ENCODE data around the gene F11.

F11 gene

GRCh38 chr4:186286581-186286980 lies 20.6 kb downstream of the F11 start:
- TF ChIP-seq, protein P1, sequence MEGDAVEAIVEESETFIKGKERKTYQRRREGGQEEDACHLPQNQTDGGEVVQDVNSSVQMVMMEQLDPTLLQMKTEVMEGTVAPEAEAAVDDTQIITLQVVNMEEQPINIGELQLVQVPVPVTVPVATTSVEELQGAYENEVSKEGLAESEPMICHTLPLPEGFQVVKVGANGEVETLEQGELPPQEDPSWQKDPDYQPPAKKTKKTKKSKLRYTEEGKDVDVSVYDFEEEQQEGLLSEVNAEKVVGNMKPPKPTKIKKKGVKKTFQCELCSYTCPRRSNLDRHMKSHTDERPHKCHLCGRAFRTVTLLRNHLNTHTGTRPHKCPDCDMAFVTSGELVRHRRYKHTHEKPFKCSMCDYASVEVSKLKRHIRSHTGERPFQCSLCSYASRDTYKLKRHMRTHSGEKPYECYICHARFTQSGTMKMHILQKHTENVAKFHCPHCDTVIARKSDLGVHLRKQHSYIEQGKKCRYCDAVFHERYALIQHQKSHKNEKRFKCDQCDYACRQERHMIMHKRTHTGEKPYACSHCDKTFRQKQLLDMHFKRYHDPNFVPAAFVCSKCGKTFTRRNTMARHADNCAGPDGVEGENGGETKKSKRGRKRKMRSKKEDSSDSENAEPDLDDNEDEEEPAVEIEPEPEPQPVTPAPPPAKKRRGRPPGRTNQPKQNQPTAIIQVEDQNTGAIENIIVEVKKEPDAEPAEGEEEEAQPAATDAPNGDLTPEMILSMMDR (IDR thresholded peaks at IDR 0.05; ENCODE audit: low read depth, low read length, missing control alignments) = no peak
- no peak for DNase-seq (ENCODE audit: low read depth)
- no peak overlapping the region for H3K4me3 ChIP-seq (ENCODE audit: low read depth, low read length)

- DNase-seq (ENCODE audit: low read depth) = no peak
- TF ChIP-seq, protein P1 (IDR thresholded peaks at IDR 0.05; ENCODE audit: low read depth, low read length, missing control alignments) = no peak
- no peak overlapping the region for H3K4me3 ChIP-seq (ENCODE audit: low read depth, low read length)
Measured at GRCh38 chr4:186291256-186291890, 25.4 kb downstream of the F11 start.

- no peak overlapping the region for H3K4me3 ChIP-seq (ENCODE audit: low read depth, low read length)
- DNase-seq (ENCODE audit: low read depth) = no peak
- TF ChIP-seq, protein P1 (IDR thresholded peaks at IDR 0.05; ENCODE audit: low read depth, low read length, missing control alignments) = no peak
Measured at GRCh38 chr4:186294160-186294559, 28.2 kb downstream of the F11 start.

DNA sequence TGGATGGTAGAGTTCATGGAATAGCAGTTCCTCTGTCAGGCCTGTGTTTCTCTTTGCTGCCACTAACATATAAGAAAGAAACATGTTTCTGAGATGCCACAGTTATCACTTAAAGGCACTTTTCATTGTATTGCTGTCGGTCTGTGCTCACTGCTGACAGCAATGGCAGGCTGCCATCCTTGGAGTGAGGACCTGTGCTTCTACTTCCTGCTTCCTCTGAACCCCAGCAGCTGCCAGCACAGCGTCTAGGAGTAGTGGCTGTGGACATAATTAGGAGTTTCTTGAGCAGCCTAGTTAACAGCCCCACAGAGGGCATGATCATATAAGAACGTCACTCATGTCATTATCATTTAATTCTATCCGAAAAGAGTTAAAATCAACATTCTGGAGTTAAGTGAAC lies 30.5 kb downstream of the F11 start:
- no peak overlapping the region for H3K4me3 ChIP-seq (ENCODE audit: low read depth, low read length)
- no peak for DNase-seq (ENCODE audit: low read depth)
- TF ChIP-seq, protein P1 (IDR thresholded peaks at IDR 0.05; ENCODE audit: low read depth, low read length, missing control alignments) = no peak

GRCh38 chr4:186297013-186297645 lies 31.1 kb downstream of the F11 start:
- TF ChIP-seq, protein P1 (IDR thresholded peaks at IDR 0.05; ENCODE audit: low read depth, low read length, missing control alignments) = peak; percentile 51
- DNase-seq (ENCODE audit: low read depth) = peak; percentile 16
- H3K4me3 ChIP-seq (ENCODE audit: low read depth, low read length) = no peak overlapping the region

GRCh38 chr4:186298031-186298647 lies 32.1 kb downstream of the F11 start:
- no peak for DNase-seq (ENCODE audit: low read depth)
- TF ChIP-seq, protein P1 (IDR thresholded peaks at IDR 0.05; ENCODE audit: low read depth, low read length, missing control alignments) = no peak
- H3K4me3 ChIP-seq (ENCODE audit: low read depth, low read length) = no peak overlapping the region
